HG03457 (cell line): ENCODE data around the gene NATD1.

Experiments
- ATAC-seq: cut with Tn5 transposase; IDR thresholded peaks from one replicate; pipeline ENCODE4 v1.9.1; 2021; ENCODE audit warnings: moderate number of reproducible peaks; ENCODE audit not compliant: unreplicated experiment

Gene NATD1

DNA sequence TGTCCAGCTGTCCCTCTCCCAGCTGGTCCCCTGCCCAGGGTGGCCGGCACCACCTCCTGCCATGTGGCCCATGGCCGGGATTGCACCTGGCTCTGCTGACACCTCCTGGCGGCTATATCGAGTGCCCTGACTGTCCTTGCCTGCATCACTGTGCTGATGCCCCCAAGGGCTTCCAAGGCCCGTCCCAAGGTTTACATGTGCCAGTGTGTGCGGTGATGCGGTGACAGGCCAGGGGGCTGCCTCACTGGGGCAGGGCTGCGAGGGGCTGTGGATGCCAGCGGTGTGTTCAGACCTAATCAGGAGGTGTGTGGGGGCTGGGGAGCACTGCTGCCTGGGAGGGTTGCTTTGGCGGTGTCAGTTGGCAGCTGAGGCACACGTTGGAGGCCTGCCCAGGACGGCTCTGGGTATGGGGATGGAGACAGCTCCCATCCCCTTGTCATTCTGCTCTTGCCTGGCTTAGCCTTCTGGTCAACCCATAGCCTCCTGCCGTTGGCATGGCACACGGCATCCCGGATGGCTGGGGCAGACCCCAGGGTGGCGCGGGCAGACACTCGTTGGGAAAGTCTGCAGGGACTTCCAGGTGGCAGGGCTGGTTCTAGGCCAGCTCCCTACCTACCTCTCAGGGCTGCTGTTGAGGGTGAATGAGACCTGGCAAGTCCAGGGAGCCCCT, 36.8 kb upstream of the NATD1 start:
- no peak for ATAC-seq

DNA sequence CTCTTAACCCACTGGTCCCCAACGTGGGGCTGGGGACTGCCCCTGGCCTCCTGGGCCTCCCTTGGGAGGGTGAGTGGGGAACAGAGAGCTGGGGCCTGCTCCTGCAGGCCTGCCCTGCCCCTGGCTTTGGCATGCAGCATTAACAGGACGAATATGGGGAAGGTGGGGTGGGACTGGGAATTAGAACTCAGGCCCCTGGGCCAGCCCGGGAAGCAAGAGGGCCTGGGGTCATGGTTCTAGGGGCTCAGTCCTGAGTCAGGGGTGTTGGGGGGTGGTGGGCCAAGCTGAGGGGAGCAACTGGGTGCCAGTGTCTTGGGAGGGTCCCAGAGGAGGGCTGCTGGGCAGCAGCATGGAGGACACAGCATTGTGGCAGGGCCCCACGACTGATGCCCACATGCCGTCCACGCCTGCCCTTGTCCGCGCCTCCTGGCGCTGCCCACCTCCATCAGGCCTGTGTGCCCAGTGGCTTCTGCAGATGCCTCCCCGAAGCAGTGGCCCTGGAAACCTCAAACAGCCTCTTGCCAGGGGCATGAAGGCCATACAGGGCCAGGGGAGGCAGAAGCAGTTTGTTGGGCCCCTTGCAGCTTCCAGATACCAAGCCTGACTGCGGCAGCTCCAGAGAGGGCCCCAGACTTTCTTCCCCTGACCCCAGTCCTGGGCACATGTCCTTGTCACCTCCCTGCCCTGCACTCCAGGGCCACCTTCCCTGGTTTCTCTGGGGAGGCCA, 36.1 kb upstream of the NATD1 start:
- no peak for ATAC-seq

DNA sequence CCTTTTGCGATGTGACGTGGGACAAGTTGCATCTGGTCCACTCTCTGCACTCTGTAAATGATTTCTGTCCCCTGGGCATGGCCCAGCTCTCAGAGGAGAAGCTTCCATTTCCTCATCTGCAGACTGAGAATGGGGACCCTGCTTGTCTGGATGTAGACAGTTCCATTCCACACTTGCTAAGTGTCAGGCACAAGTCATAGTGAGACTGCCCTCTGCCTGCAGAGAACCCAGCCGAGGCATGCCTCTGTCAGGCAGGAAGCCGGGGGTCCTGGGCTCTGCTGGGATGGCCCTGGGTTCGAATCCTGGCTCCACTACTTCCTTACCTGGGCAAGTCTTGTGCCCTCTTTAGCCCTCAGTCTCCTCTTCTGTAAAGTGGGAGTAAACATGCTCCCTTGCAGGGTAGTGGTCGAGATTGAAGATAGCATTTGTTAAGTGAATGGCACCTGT, 35.4 kb upstream of the NATD1 start:
- peak; percentile 10 for ATAC-seq

- ATAC-seq, result peak; percentile 33
Observed at GRCh38 chr17:21287703-21288449, 34.7 kb upstream of the NATD1 start.

- ATAC-seq, result no peak
Observed at GRCh38 chr17:21286909-21287702, 33.9 kb upstream of the NATD1 start.

DNA sequence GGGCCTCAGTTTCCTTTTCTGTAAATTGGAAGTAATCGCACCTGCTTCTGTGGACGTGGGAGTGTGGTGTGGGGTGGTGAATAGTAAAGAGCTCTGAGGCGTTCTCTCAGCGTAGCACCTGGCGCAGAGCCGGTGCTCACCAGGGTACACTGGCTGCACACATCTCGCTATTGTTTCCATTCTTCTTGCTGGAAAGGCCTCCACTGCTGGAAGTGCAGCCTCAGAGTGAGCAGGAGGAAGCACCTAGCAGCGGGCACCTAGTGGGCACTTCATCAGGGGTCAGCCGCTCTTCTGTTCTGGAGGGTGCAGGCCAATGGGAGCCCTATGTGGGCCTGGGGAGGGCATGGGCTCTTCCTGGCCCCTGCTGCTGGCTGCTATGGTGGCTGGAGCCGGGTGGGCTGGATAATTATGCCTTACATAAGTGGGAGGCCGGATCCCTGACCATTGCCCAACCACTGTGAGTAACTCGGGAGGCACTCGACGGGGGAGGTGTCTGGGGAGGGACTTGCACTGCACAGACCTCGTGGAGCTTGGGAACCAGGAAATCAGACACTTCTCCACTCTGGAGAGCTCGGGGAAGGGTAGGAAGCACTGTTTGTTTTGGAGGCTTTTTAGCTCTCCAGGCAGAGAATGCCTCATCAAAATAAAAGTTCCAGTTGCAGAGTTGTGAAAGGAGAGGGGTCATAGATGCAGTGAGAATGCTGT, 33.0 kb upstream of the NATD1 start:
- ATAC-seq, result no peak

GRCh38 chr17:21285164-21286065, 32.2 kb upstream of the NATD1 start:
- no peak for ATAC-seq

- peak; percentile 68 for ATAC-seq
Observed at GRCh38 chr17:21284319-21285163, 31.3 kb upstream of the NATD1 start, which contains the start of gene MAP2K3. MAP2K3 (plus strand) TSS chr17:21284711; CDS start chr17:21284921, 210 bp downstream.

DNA sequence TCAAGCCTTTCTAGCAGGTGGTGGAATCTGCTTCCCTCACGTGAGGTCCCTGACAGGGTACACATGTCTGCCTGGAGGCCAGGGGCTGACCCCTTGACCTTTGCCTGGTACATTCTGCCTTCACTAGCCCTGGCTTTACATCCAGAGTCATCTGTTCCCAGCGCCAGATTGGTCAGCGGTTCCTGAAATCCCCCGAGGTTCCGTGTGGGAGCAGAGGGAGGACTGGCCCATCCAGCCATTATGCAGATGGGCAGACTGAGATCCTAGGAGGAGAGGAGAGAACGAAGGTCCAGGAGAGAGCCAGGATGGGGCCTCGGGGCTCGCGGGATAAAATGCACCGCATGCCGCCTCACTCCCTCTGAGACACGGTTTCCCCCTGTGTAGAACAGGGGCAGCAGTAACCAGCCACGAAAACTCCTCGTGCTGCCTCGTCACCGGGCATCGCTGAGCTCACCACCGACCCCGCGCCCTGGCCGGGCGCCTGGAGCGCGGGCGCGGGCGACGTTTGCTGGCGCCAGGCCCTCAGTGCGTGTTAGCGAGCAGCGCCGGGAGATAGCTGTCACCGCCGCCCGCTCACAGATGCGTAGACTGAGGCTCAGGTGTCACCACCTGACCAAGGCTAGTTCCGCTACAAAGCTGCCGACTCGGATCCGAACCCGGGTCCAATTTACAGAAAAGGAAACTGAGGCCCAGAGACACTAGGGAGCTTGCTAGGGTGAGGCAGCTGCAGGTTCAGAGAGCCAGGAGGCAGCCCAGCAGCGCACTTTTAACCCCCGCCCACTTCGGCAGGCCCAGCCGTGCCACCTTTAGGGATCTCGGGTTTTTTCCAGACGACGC, 30.5 kb upstream of the NATD1 start:
- ATAC-seq, result no peak

- ATAC-seq, result no peak
Observed at GRCh38 chr17:21282850-21283249, 29.6 kb upstream of the NATD1 start.

- no peak for ATAC-seq
Observed at GRCh38 chr17:21282231-21282630, 29.0 kb upstream of the NATD1 start.

DNA sequence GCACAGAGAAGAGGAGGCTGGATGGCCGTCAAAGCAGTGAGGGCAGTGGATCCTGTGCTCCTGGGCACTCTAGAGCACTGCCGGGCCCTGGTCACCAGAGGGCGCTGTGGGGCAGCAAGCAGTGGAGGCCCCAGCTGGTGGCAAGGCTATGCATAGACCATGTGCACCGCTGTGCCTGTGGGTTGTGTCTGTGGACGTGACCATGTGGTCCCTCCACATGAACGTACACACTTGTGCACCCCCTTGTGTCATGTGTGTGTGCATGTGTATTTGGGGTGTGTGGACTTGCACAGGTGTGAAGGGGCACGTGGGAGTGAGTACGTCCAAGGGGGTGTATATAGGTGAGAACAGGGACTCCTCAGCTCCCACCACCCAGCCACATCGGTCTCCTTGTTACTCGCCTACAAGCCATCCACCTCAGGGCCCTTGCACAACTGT, 26.9 kb upstream of the NATD1 start:
- ATAC-seq, result no peak

DNA sequence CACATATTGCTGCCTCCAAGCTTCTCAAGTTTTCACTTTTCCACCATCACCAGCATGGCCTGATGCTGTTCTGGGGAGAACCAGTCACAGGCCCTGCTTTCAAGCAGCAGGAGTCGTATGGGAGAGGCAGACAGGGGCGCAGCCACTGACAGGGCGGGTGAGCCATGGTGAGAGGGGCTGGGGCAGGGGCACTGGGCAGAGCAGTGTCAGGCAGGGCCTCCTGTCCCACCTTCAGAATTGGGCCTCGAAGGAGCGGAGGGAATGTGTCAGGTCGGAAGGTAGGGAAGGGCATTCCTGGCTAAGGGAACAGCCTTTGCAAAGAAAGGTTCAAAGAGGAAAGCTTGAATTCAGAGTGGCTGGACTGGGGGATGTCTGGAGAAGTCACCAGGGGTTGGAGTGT, 26.4 kb upstream of the NATD1 start:
- no peak for ATAC-seq

- no peak for ATAC-seq
Observed at GRCh38 chr17:21279198-21279535, 26.0 kb upstream of the NATD1 start.

DNA sequence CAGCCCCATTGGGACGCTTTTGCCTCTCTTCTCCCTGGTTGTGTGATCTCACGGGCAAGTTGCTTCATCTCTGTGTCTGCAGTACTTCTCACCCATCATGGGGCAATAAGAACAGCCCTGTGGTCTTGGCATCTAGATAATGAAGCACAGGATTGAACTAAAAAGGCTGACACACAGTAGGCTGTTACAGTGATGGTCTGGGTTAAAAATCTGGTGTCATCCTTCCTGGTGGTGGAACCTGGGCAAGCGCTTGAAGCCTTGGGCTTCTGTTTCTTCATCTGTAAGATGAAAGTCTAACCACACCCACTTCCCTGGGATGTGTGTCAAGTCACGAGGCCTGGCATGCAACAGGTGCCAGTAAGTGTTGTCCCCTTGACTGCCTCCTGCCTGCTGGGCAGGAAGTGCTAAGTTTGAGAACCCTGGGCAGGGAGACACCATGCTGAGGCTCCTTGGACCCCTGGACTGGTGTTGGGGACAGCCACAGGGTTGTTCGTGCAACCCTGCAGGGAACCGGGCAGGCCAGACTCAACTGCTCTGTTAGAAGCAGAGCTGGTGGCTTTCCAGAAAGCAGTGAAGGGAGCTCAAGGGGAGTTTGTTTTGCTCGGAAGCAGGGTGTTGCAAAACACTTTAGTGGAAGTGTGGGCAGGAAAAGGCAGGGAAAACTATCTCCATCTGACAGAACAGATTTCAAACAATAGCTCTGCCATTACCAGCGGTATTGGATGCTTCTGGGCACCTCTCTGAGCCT, 25.4 kb upstream of the NATD1 start:
- no peak for ATAC-seq

GRCh38 chr17:21277332-21277731, 24.1 kb upstream of the NATD1 start:
- ATAC-seq, result no peak

- no peak for ATAC-seq
Observed at GRCh38 chr17:21276264-21276588, 23.0 kb upstream of the NATD1 start.
